Epidermal melanocyte (primary cell): Measurements from ENCODE around the gene CTDSP2.
"Not testable (repeated sequence)": the region's sequence is repeated elsewhere in the genome, so short reads cannot be mapped to it uniquely, and the experiment has no call there.

ENCODE experiments used
- DNase-seq: peaks from one replicate; pipeline ENCODE4 v3.0.0; 2011; ENCODE audit warnings: low spot score; ENCODE audit not compliant: insufficient read length

Gene CTDSP2

DNA sequence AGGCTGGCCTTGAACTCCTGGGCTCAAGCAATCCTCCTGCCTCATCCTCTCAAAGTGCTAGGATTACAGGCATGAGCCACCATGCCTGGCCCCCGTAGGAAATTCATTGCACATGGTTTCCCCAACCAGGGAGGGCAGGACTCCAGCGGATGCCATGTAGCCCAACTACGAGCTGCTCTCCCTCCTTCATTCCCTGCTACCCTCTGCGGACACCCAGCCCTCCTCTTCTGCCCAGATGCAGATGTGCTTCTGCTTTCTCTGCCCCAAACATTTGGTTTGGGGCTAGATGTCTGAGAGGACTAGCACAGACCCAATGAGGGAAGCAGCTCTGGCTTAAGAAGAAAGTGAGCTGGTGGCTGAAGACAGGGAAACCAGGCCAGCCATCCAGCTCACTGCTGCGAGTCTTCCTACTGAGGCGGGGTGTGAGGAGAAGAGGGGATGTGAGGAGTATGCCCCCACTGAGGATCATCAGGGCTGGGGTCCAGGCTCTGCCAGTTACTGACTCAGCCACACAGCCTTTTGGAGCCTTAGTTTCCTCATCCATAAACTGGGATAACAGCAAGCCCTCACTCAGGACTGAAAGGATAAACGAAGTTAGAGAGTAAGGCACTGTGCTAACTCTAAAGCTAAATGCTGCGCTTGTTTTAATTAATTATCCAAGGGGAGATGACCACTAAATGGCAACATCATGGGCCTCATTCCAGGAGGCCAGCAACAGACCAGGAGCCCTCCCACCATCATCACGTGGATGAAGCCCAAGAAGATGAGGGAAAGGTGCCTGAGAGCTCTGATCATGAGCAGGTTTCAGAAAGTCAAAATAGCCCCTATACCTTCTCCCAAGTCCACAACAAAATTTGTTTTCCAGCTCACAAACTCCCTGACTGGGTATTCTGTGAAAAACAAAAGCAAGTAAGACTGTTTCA, 10.9 kb downstream of the CTDSP2 start:
- DNase-seq, result no peak

DNA sequence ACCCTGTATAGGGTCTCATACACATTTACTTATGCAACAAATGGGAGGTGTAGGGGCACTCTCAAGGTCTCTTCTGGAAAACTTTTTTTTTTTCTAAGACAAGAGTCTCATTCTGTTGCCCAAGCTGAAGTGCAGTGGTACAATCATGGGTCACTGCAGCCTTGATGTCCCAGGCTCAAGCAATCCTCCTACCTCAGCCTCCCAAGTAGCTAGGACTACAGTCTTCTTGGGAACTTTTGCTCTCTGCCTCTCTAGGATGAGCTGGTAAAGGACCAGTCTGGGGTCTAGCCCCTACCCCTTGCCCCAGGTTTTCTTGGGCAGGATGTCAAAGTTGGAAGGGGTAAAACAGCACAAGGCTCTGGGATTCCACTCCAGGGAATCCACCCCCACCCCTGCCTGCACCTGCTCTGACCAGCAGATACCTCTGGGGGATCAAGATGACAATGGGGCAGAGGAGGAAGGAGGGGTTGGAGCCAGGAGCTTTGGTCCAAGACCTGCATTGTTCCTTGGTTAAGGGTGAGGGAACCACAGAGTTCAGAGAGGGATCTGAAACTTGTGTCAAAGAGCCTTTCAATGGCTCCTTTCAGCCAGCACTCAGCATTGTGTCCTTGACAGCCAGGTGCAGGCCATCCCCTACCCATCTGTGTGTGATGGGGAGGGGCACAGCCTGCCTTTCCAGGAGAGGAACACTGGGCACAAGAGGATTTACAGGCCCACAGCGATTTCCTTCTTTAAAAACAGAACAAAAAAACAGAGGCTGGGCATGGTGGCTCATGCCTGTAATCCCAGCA, 12.2 kb downstream of the CTDSP2 start:
- no peak for DNase-seq

DNA sequence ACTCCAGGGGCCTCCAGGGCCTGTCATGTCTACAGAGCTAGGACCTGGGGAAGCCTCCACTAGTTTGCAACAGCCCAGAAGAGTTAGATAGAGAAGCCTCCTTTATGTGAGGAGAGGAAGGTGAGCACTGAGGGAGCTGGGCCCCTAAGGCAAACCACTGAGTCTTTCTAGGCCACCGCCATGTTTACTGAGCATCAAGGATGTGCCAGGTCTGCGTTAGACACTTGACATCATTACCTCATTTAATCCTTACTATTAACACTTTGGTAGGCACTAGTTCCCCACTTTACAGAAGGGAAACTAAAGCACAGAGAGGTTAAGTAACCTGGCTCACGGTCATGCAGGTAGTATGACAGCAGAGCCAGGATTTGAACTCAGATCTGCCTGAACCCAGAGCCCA, 12.9 kb downstream of the CTDSP2 start:
- DNase-seq, result no peak

DNA sequence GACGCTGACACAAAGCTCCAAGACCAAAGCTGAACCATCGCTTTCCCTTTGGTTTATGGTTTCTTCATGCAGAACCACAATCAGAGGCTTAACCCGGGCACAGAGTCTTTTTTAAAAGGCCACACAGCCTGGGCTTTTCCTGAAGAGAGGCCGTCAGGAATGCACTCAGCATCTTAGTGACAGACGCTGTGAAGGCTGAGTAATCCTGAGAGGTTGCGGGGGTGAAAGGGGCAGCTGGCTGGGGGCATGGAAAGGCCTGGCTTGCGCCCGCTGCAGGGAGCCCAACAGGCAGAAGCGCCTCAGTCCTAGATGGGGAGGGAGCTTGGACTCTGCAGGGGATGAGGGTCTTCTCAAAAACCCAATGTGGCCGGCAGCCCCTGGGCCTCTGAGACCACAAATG, 13.6 kb downstream of the CTDSP2 start:
- DNase-seq, result no peak

DNA sequence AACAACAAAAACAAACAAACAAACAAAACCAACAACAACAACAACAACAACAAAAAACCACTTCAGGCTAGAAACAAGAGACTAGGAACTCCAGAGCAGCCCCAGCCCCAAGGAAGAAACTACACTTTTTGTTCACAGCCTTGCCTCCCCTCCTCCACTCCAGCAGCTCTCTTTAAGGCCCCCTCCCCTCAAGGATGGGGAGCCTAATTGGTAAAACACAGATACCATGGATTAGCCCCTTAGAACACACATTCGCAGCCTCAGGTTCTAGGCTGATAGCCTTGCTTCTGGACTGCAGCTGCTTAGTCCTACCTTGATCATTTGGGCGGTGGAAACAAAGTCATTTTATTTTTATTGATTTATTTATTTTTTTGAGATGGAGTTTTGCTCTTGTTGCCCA, 16.1 kb downstream of the CTDSP2 start:
- DNase-seq, result no peak

DNA sequence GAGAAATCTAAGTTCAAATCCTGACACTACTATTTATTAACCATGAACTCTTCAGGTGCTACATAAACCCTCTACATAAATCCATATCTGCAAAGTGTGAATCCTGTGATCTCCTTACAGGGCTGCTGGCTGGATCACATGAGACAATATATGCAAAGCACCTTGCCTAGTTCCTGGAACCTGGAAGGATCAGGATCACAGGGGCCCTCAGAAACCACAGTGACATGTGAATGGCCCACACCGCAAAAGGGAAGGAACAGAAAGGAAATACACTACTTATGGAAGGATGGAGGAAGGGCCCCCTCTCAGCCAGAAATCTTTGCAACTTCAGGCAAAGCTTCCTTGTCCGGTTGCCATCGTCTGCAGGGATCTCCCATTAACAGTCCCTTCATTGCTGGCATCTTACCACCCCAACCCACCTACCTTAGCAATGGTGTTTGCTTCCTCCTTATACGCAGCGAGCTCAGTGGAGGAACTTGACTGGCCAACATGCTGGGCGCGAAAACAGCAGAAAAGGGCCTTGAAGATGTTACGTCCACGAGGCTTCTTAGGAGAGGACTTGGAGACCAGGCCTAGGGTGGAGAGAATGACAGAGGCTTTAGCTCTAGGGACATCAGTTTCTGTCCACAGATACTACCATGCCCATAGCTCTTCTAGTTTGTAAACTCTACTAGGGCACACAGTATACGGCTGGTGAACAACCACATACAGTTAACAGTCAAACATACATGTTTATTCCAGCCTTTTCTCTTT, 17.3 kb downstream of the CTDSP2 start:
- no peak for DNase-seq

DNA sequence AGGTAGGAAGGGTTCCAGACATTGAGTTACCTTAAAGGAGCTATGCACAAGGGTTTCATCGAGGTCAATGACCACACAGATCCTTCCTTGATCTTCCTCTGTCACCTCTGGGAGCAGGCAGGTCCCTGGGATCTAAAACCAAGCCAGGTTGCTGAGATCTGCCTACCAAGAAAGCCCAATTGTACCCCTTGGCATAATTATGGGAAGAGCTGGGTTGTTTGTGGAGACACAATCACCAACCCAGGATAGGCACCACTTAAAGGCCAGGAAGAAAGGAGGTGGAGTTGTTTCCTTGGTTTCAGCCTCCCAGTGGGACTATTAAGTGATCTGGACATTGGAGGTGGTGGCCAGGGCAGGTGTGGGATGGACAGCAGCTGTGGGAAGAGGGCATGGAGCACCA, 19.6 kb downstream of the CTDSP2 start:
- DNase-seq, result no peak

DNA sequence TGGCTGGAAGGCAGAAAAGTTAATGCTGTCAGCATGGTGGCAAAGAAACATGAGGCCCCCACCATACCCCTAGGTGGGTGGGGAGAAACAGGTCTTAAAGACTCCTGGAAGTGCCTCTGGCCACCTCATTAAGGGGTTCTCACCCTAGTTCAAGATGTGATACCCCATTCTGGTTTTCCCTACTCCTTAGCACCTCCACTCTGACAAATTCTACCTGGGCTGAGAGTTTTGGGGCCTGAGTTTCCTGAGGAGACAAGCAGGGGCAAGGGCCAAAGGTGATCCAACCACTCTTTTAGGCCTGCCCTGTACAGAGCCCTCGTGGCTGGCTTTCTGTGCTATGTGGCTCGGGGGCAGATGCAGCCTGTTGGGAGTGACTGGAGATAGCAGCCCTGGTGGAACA, 20.1 kb downstream of the CTDSP2 start:
- DNase-seq, result no peak

DNA sequence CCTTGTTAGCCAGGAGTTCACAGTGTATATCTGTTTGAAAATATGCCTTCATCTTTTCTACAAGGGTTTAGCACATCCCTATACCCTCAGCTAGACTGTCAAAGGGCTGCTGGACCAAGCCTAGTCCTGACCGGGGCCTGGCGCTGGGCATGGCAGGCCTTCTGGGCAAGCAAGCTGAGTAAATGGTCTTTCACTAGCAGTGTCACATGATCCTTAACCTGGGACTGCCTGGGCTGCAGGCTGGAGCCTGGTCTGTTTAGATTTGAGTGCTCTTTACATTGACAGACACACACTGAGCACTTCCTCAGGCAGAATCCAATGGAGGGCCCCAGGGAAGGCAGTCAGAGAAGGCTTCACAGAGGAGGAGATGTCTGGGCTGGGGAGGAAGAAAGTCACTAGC, 21.1 kb downstream of the CTDSP2 start:
- DNase-seq, result no peak

DNA sequence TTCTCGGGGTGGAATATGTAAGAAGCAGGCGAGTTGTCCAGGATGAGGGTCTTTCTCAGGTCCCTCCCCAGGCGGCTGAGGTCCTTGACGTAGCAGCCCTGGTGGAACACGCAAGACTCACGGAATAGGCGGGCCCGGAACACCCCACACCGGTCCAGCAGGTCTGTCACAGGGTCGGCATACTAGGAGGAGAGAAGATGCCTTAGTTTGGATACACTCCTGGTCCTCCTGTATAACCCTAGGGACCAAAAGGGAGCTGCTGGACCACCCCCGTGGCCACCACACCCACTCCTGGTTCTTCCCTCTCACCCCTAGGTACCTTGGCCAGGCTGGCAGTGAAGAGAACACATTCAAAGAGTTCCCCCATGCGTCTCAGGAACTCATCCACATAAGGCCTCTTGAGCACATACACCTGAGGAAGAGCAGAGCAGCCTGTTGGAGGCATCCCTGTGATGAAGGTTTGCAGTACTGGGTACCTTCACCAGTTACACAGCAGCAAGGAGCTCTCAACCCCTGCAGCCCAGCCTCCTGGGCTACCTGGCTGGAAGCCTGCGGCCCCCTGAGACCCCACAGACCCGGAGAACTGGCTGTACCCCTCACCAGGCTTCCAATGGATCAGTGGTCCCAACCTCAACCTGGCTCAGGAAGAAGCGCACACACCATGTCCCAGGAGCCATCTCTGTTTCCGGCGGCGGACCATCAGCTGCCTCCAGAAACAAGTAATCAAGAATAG, 22.5 kb downstream of the CTDSP2 start:
- no peak for DNase-seq

DNA sequence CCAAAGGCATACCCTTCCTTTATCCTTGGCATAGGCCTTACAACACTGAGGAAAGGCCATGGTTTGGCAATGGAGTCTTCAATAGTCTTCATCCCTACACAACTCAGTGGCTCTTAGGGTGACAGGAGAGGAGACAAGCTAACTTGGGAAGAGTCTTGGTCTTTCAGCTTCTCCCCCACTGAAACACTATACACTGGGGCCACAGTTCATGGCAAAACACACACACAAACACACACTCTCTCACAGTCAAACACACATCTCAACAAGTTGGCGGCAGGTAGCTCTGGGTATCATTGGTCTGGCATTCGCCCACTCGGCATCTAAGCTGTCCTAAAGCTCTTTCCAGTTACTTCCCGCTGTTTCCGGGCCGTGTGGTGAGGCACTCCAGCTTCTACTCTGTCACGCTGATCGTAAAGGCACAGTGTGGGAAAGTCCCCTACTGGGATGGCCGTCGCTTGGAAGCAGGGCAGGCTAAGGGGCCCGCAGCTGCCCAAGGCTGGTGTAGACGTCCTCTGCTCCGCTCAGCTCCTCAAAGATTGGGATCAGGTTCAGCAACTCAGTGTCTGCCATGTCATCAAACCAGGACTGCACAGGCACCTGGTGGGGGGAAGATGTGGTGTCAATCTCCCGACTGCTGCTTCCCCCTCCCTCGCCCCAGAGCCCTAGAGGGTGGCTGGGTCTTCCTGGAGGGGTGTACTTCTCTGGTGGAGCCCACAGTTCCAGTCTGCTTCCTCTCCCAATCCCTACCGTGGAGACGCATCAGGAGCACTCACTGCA, 23.2 kb downstream of the CTDSP2 start:
- DNase-seq, result no peak

DNA sequence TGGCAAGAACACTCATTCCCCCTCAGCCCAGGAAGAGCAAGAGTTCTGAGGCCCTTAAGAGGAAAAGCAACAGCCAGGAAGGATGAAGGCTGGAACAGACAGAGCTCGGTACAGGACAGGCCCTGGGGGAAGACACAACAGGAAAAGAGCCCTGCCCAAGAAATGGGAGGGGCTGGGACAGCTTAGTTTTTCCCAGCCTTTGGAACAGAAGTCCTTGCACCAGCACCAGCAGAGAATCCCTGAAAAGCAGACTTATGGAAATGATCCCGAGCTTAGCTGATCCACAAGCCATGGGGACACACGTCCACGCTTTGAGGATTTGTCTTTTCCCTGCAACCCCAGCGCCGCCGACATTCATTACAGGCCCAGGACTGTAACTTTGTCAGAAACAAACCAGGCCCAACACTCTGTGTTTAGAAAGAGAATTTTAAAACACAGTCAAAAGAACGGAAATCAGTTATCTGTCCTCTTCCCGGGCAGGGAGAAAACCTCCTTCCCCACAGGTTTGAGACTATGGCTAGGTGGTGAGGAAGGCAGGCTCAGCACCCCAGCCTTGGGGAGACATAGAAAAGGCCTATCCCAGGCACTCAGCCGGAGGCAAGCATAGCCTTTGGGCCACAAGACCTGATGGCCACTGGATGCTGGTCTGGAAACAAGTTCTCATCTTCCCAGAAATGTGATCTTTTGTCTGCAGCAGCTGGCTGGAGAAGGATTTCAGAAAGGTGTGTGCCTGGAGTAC, 24.0 kb downstream of the CTDSP2 start:
- DNase-seq, result no peak

DNA sequence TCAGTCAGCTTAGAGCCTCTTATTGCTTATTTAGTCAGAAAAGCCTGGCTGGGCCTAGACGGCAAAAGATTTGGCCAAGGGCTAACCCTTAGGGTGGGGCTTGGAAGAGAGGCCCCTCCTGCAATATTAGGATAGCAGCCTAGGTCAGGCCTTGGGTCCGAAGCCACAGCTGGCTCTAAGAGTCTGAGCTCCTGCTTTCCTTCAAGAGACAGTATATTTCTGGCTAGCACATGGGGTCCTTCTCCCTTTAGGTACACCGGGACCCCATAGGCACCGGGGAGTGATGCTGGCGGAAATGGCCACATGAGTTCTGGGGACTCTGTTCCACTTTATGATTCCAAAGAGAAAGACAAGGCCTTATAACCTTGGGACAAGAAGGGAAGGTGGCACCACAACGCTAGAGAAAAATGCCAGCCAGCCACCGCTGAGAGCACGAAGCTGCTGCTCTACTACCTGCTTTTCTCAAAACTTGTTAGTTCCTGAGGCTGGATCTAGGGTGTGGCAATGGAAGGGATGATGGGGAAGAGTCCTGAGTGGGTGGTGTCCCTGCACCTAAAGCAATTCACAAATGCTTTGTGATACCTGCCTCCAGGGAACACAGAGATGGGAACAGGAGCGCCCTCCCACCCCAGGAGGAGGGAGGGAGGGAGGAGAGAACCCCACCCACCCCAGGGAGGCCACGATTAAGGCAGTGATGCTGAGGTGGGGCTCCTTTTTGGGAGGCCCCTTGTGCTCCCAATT, 24.9 kb downstream of the CTDSP2 start:
- no peak for DNase-seq

DNA sequence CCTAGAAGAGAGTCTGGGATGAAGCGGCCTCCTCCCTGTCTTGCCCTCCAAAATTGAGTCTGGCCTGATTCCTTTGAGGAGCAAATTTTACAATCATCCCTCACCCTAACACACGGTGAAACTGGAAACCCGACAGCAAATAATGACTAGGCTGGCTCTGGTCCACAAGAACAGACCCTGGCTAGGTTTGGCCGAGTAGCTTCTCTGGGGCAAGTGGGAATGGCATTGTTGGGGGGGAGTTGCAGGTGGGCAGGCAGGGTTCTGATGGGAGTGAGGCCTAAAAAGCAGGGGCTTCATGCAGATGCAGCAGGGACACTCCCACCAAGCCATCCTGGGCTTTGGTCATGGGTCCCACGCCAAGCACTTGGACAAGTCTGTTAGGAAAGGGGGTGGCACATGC, 25.5 kb downstream of the CTDSP2 start:
- DNase-seq, result not testable (repeated sequence)

DNA sequence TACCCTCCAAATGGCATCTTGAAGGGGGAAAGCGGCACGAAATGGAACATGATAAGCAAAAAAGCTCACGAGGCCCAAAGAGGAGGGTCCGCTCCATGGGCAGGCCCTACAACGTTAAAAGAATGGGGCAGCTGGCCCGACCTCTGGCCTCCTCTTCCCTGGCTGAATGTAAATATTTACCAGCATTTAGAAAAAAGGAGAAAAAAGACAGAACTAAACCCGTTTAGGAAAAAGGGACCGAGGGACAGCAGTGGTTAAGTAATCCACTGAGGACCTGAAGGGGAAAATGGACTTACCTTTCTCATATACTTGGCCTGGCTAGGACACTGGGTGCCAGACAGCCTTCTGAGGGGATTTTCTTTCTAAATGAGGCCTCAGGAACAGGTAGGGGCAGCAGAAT, 26.4 kb downstream of the CTDSP2 start:
- not testable (repeated sequence) for DNase-seq

DNA sequence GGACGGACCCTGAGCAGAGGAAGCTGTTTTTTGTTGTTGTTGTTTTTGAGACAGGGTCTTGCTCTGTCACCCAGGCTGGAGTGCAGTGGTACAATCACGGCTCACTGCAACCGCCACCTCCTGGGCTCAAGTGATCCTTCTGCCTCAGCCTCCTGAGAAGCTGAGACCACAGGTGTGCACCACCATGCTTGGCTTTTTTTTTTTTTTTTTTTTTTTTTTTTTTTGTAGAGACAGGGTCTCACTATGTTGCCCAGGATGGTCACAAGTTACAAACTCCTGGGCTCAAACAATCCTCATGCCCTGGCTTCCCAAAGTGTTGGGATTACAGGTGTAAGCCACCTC, 28.6 kb downstream of the CTDSP2 start:
- not testable (repeated sequence) for DNase-seq

DNA sequence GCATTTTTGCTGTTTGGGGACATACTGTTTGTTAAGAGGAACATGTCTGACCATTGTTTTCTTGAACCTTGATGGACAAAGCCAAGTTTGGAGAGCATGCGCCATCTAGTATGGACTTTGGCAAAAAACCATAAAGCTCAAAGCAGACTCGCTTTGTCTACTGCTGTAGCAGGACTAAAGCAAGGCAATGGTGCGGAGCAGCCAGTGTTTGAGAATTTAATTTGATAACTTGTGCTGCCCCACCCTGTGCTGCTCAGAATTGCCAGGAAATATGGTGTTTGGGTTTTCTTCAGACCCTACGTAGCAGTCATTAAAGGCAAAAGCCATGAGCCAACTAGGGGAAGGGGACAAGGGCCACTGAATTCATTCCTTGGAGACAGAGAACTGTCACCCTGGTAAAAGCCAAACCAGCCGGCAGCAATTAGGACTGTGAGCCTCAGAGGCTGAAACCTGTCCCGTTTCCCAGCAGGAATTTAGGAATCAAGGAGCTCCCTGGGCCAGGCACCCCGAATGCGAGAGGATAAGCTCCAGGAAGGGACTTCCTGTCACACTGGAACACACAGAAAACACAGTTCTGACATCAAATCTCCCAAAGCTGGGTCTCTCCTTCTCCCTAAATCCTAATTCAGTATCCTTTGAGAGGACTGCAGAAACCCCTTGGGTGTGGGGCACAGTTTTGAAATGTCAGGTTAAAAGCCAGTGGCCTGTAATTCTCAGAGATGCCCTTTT, 29.1 kb downstream of the CTDSP2 start:
- DNase-seq, result no peak

DNA sequence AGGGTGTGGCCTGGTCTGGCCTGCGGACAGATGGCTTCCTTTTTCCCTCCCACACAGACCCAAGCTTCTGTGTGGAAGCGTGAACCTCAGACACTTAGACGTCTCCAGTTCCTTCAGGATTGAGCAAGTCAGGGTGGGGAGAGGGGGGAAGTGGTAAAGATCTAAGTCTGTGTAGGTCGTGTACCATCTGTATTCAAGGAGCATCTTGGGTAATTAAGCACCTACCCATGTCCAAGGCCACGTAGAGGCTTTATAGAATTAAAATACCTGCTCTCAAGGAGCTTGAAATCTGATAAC, 29.7 kb downstream of the CTDSP2 start:
- no peak for DNase-seq
